DMS 273 (cell line): ENCODE measurements around the gene CCN6.
A peak's percentile ranks its signal among the peaks of the same experiment; 100 is the strongest.
"Not testable (repeated sequence)": the region's sequence is repeated elsewhere in the genome, so short reads cannot be mapped to it uniquely, and the experiment has no call there.

Experiments
- DNase-seq: peaks from one replicate; lab custom pipeline; 2025; ENCODE audit not compliant: unreplicated experiment; lab: John Stamatoyannopoulos, UW

The CCN6 gene

DNA sequence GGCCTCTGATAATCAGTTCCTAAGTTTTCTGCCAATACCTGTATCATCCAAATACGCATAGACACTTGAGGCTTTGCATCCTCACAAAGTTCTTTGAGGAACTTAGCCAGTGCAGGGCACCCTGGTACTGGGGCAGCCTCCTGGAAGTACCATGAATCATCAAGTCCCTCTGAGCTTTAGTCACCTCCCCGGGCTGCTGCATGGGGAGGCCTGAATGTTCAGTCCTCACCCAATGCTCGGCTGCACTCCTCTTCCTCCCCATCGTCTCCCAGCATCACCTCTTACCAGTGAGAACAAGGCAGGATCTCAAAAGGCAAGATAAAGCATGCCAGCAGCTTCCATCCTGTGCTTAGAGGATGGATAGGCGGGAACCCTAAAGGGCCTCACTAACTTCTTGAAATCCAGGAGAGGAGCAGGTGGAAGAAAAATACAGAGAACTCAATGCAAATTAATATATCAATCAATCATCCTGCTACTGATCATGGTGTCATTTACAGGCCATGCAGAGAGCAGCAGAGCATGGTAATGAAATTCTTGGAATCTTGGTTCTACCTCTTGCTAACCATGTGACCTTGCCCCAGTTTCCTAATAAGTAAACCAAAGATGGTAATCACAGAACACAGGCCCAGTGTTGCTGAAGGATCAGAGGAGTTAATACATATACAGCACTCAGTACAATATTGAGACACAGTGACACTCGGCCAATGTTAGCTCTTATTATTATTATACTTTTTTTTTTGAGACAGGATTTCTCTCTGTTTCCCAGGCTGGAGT, 4.7 kb upstream of the CCN6 start:
- no peak for DNase-seq

DNA sequence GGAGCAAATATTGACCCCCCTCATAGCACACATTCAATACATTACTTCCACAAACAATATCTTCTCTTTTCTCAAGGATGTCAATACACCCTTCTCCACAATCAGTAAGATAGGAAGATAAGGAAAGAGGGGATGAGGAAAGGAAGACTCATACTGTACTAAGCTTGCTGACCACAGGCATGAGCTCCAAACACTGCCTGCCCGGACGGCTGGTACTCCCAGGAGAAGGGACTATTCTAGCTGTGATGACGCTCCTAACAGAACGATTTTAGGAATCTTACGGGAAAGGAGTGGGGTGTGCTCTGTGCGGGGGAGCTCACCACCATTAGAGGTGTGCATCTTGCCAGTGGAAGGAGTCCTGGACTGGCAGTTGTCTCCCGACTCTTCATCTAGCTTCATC, 3.9 kb upstream of the CCN6 start:
- no peak for DNase-seq

DNA sequence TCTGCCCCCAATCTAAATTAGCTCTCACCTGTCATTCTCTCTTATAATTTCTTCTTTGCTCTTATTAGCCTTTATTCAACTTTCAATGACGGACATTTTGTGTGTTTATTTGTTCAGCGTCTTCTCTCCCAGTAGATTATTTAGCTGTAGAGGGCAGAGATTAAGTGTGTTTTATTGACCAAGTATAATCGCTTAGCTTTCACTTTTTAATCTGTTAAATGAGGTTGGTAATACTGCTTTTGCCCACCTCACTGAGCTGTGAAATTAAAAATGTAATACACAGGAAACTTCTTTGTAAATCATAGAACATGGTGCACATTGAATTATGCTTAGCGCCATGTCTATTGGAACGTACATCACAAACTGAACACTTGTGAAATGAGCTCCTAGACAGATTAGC, 3.5 kb upstream of the CCN6 start:
- DNase-seq: no peak

- DNase-seq: not testable (repeated sequence)
Measured at GRCh38 chr6:112051251-112051740, 2.6 kb upstream of the CCN6 start.

- DNase-seq: no peak
Measured at GRCh38 chr6:112054555-112055190, 769 bp downstream of the CCN6 start.

- DNase-seq: no peak
Measured at GRCh38 chr6:112058243-112059032, 4.5 kb downstream of the CCN6 start.

- no peak for DNase-seq
Measured at GRCh38 chr6:112061605-112062004, 7.7 kb downstream of the CCN6 start.

- no peak for DNase-seq
Measured at GRCh38 chr6:112062966-112063365, 9.1 kb downstream of the CCN6 start.

GRCh38 chr6:112065426-112065986, 11.6 kb downstream of the CCN6 start:
- DNase-seq: no peak

DNA sequence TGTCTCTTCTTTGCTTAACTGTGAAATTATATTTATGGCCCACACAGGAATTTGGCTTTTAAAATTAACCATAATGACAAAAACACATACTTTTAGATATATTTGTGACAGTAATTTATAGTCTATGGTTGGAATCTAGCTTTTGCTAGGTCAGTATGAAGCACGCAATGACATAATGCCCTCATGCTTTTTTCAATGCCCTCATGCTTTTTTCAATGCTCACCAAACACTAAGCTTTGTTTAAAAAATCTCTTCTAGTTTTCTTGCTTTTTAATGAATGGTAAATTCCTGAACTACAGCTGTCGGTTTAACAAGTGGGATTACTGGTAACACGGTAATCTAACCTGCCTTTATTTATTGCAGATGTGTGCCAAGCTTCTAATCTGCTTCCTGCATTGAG, 12.7 kb downstream of the CCN6 start:
- DNase-seq: no peak

DNA sequence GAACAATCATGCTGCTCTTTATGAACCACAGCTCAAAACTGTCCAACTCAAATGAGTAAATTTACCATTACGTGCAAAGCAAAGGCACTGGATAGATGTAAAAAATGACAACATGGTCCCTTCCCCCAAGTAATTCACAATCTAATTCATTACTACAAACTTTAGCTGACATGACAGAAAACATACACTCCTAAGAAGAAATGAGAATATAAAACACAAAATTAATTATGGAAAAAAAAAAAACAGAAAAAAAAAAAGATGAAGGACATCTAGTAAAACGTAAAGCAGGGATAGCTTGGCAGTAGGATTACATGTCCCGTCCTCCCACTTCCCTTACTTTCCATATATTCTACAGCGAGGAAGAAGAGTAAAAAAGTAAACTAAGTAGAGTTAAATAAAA, 27.7 kb downstream of the CCN6 start:
- no peak for DNase-seq

DNA sequence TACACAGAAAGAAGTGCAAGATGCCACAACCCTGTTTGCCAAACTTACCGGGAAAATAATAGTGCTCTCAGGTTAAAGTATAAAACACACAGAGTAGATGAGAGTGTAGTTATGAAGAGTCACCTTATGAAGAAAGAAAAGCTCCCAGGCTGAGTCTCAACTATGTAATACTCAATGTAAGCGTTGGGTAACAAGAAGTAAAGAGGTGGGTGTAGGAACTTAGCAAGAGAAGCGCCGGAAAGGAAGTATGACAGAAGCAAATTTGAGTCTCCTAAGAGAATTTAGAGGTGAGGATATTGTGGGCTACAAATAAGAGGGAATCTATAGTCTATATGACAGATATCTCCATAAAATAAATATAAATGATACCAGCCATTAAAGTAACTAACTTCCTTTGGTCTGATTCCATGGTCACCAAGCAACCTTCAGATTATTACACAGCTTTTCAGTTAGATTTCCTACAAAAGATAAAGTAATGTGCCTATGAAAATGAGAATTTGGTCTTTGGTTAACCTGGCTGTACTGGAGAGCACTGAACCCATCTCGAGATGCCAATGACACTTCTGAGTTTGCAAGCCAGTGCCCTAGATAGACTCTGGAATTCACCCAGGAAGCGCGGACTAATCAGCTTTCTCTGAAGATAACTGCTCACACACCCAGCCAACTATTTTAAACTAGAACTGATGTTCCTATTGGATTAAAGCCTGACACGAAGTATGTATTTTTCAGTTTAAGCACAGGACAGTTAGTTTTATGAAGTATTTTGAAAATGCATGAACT, 31.6 kb downstream of the CCN6 start:
- DNase-seq: no peak

GRCh38 chr6:112086744-112087135, 32.8 kb downstream of the CCN6 start:
- peak; percentile 75 for DNase-seq

- DNase-seq: peak; percentile 98
Measured at GRCh38 chr6:112087136-112087911, 33.4 kb downstream of the CCN6 start, which contains the start of the genes FAM229B and TUBE1. Gene FAM229B (plus strand): TSS chr6:112087591. CDS start chr6:112099284, 11,693 bp downstream. Gene TUBE1 (minus strand): TSS chr6:112087482. CDS start chr6:112087434, 48 bp downstream.

GRCh38 chr6:112087916-112088315, 34.0 kb downstream of the CCN6 start:
- peak; percentile 37 for DNase-seq

GRCh38 chr6:112096901-112097300, 43.0 kb downstream of the CCN6 start:
- DNase-seq: no peak

GRCh38 chr6:112100561-112100960, 46.7 kb downstream of the CCN6 start:
- DNase-seq: no peak

DNA sequence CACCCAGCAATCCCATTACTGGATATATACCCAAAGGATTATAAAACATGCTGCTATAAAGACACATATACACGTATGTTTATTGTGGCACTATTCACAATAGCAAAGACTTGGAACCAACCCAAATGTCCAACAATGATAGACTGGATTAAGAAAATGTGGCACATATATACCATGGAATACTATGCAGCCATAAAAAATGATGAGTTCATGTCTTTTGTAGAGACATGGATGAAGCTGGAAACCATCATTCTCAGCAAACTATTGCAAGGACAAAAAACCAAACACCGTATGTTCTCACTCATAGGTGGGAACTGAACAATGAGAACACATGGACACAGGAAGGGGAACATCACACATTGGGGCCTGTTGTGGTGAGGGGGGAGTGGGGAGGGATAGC, 52.1 kb downstream of the CCN6 start:
- not testable (repeated sequence) for DNase-seq

DNA sequence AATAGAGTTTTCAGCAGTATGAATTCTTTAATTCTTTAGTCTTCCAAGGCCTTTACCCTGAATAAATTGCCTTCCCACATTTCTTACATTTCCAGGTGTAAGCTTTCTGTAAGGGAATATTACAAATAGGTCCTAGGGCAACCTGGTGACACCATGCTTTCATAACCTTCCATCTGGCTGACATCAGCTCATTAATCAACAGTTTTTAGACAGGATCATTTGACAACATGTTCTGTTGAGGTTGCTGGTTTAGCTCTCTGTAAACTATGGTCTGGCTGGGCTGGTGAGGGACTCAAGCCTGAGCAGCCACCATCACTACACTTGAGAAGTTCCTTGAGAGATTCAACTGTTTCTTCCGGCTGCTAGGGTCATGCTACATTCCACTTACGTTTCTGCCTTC, 52.7 kb downstream of the CCN6 start:
- no peak for DNase-seq

DNA sequence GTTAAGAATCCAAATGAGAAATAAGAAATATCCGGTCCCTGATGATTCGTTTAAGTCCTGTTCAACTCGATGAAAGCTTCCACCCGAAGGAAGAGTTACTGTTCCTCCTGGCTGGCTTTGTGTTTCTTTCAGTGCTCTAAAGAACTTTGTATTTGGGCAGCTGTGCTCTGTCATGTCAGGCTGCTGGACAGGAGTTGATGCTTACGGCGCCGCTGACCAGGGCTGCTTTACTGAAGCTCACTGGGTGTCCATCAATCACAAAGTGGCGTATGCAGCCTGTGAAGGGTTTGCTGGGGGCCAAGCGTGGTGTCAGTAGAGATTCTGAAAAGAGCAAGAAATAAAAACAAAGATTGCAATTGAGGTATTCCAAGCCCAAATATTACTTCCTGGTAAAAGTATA, 55.4 kb downstream of the CCN6 start:
- no peak for DNase-seq
